ENCODE data around the gene ACTR3C.

The ACTR3C gene

GRCh38 chr7:150358988-150359621 is 35.8 kb upstream of the ACTR3C start:
- no peak for DNase-seq

- DNase-seq, result no peak
Measured at GRCh38 chr7:150358433-150358832, 35.1 kb upstream of the ACTR3C start.

GRCh38 chr7:150357771-150358427 is 34.6 kb upstream of the ACTR3C start:
- no peak for DNase-seq

DNA sequence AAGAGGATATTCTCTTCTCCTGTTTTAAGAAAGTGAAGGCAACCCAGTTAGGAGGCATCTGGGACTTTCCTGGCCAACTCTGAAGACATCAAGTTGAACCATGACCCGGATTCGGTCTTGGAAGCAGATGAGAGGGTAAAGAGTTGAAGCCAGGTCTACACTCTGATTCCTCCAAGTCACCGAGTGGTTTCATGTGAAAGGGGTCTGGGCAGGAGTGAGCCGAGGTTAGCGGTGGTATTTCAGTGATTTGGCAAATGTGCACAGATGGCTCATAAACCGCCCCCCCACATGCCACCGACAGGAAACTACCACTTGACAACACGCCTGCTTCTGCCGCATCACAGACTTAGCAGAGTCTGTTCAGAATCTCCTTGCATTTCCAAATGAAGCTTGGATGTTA is 33.9 kb upstream of the ACTR3C start:
- no peak for DNase-seq

- DNase-seq, result peak; percentile 33 to 55
Measured at GRCh38 chr7:150356265-150356897, 33.0 kb upstream of the ACTR3C start.

DNA sequence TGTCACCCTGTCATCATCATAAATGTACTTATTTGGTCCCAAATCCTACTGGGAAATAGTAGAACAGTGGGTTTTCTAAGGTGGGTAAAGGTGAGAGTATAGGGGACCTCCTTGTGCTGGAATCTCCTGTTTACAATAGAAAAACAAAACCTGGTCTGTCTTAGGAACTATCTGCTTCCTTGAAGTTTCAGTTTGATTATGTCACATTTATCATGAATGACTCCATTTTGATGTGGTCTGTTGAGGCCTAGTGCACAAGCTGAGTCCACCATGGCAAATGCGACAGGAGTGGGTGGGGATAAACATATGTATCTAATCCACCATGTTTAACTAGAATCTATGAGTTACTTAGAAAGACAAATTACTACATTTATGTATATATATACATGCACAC is 32.3 kb upstream of the ACTR3C start:
- no peak for DNase-seq

DNA sequence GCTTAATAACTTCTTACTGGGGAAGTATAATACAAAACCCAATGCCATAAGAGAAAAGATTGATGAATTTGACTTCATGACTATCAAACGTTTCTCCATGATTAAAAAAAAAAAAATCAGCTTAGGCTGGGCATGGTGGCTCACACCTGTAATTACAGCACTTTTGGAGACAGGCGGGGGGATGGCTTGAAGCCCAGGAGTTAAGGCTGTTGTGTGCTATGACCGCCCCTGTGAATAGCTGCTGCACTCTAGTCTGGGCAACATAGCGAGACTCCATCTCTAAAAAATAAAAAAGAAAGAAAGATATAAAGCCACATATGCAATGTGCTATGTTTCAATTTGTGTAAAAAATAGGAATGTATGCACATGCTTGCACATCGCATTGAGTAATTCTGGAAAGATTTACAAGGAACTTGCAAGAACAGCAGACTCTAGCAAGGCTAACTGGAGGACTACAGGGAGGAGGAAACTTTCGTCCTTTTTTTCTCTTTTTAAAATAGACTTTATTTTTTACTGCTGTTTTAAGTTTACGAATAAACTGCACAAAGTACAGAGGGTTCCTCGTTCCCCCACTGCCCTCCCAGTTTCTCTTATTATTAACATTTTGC is 28.3 kb upstream of the ACTR3C start:
- peak in 1 of 2 experiments; percentile 62 for DNase-seq

GRCh38 chr7:150346922-150347321 is 23.6 kb upstream of the ACTR3C start:
- DNase-seq, result no peak

GRCh38 chr7:150345012-150345411 is 21.7 kb upstream of the ACTR3C start:
- no peak for DNase-seq

DNA sequence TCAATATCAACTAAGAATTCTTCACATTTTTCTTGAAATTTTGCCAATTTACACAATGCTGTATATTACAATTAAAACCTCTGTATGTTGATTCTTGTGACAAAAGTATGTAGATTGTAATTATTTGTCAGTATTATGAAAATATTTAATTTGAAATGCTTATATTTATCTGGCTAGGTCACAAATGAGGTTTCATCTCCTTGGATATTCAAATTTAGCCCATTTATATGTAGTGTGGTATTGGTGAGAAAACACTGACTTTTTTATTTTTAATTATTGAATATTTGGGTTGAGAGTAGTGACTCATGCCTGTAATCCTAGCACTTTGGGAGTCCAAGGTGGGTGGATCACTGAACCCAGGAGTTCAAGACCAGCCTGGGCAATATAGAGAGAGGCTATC is 21.0 kb upstream of the ACTR3C start:
- no peak for DNase-seq

- no peak for DNase-seq
Measured at GRCh38 chr7:150343225-150343624, 19.9 kb upstream of the ACTR3C start.

DNA sequence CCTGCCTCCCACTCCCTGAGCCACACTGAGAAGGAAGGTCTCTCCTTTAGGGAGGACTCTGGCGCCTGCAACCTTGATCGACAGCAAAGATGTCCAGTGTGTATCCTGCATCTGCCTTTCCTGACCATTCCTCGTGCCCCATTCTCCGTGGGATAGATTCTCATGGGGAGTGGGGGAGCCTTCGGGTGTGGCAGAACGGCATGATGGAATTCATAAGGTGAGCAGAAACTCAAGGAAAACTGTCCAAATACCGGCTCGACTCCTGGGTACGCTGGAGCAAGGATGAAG is 18.7 kb upstream of the ACTR3C start:
- DNase-seq, result no peak

GRCh38 chr7:150341263-150342120 is 18.1 kb upstream of the ACTR3C start, which contains the start of gene RARRES2:
Gene RARRES2 (minus strand): TSS chr7:150341629. CDS start chr7:150340609, 1,020 bp downstream.
- no peak for DNase-seq

DNA sequence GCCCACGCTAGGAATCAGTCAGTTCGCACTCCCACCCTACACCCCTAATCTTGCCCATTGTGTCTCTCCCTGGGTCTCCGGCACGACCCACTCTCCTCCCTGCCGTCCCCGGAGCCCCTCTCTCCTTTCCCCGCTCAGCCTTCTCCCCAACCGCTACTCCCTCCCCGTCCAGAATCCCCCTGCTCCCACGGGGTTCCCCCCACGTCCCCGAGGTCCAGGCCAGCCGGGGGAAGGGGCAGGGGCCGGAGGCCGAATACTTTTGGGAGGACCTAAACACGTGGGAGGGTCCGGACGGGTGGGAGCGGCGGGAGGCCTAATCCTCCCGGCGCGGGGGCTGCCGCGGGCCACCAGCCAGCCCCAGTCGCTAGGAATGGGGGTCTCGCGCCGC is 17.5 kb upstream of the ACTR3C start:
- DNase-seq, result no peak

DNA sequence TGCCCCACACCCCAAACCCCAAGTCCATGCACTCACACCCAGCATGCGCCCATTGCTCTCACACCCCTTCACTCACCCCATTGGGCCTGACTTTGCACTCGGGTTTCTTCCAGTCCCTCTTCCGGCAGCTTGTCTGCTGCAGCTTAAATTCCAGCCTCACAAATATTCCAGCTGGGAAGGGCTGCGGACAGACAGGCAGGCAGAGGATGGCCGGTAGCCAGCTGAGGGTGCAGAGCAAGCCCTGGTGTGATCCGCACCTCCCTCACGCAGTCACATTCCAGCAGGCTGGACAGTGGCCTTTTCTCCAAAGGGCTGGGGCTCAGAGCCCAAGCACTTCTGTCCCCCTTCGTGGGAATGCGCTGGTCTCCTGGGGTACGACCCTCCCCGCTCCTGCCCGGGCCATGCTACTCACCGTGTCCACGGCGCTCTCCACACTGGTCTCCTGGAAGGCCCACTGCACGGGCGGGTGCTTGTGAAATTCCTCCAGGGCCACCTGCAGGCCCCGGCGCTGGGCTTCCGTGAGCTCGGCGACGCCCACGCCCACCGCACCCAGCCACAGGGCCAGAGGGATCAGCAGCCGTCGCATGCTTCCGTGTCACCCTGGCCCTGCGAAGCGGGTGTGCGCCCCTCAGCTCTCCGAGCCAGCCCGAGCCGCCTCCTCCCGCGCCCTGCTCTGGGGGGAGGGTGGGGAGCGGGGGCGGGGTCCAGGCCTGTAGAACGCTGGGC is 16.8 kb upstream of the ACTR3C start:
- DNase-seq, result no peak

DNA sequence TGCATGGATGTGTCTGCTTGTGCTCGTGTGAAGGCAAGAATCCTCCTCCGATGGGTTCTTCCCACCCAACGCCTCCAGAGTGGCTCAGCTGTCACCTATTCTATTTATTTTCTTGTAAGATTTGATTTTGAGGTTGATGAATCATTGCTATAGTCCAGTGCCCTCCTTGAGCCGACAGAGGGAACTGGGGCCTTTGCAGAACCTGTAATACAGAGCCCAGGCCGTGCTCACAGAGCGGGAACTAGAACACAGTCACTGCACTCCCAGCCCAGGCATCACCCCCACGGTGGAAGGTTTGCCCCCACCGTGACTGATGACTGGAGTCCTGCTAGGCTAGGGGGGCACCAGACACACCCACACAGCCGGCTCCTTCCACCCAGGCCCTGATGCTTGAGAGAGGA is 16.1 kb upstream of the ACTR3C start:
- DNase-seq, result no peak

DNA sequence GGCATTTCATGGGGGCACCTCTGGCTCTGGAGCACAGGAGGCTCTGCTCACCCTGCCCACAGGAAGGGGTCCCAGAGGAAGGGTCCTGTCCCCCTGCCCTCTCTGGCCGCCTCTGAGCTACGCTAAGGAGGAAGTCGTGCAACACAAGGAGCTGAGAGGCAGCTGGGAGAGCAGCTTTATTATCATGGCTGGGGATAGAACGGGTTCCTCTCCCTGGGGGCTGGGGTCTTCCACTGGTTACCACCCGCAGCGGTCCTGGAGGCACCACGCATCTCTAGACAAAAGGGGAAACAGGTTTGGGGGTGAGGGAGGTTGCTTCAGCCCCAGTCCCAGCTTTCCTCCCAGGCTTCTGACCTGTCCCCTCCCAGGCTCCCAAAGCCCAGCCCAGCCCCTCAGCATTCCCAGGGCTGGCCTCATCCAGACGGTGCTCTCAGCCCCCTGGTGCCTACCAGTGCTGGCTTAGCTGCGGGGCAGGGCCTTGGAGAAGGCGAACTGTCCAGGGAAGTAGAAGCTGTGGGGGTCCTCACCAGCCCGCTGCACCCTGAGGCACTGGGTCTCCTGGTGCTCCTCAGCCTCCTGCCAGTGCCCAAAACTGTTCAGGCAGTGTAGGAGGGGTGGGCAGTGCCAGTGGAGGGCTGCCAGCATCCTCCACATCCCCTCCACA is 15.0 kb upstream of the ACTR3C start:
- peak in 1 of 2 experiments; percentile 15 for DNase-seq

- no peak for DNase-seq
Measured at GRCh38 chr7:150337659-150338081, 14.3 kb upstream of the ACTR3C start.

DNA sequence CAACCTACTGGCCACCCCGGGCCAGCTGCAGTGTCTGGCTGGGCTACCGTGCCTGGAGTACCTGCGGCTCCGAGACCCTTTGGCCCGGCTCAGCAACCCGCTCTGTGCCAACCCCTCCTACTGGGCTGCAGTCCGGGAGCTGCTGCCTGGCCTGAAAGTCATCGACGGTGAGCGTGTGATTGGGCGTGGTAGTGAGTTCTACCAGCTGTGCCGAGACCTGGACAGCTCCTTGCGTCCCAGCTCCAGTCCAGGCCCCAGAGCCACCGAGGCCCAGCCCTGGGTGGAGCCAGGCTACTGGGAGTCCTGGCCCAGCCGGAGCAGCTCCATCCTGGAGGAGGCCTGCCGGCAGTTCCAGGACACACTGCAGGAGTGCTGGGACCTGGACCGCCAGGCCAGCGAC is 13.8 kb upstream of the ACTR3C start:
- no peak for DNase-seq

- DNase-seq, result no peak
Measured at GRCh38 chr7:150336746-150337145, 13.4 kb upstream of the ACTR3C start.

DNA sequence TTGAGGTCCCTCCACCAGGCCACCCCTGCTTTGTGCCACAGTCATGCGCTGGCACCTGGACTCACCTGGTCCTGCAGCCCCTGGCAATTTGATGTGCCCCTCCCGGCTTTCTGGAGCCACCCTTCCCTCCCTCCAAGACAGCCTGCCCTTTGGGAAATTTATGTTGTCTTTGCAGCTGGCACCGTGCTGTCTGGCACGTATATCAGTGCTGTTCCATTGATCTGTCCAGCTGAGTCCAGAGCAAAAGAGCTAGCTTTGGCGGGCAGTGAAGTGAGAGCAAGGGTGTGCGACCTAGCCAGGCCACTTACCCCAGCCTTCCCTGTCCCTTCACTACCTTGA is 12.4 kb upstream of the ACTR3C start:
- no peak for DNase-seq
